PFSK-1 (cell line): ENCODE results near the gene HS1BP3.

Experiments
- FOXP2 ChIP-seq: optimal IDR thresholded peaks from 2 replicates; pipeline ENCODE3; 2011; ENCODE audit warnings: borderline replicate concordance, control low read depth, inconsistent platforms; ENCODE audit not compliant: insufficient read depth; ENCODE audit errors: extremely low read length, extremely low read depth
- POLR2AphosphoS5 ChIP-seq: IDR thresholded peaks from 2 replicates; pipeline ENCODE4 v1.6.1; 2012; ENCODE audit warnings: low read depth, mild to moderate bottlenecking, control low read depth, low read length, moderate library complexity
- REST ChIP-seq, 2 experiments: IDR thresholded peaks; 2 replicates each; pipeline versions ENCODE4 v1.6.1 to v1.8.0; 2011 to 2012; ENCODE audit warnings: low read depth in 2 of 2, low read length in 2 of 2, control low read depth in 1 of 2, inconsistent platforms in 1 of 2, mild to moderate bottlenecking in 1 of 2, moderate library complexity in 1 of 2; ENCODE audit not compliant: insufficient read depth in 1 of 2
- SIN3A ChIP-seq: IDR thresholded peaks from 2 replicates; pipeline ENCODE4 v1.6.1; 2012; ENCODE audit warnings: mild to moderate bottlenecking, low read length, moderate library complexity, borderline replicate concordance; ENCODE audit not compliant: insufficient read depth
- TAF1 ChIP-seq: IDR thresholded peaks from 2 replicates; pipeline ENCODE4 v1.6.1; 2012; ENCODE audit warnings: low read length, control low read depth, borderline replicate concordance; ENCODE audit not compliant: insufficient read depth

The HS1BP3 gene

GRCh38 chr2:20673686-20674308 lies 22.9 kb upstream of the HS1BP3 start:
- TF ChIP-seq SIN3A (no peak), FOXP2 (no peak), TAF1 (no peak), POLR2AphosphoS5 (no peak), REST (IDR thresholded peaks at IDR 0.05; ENCODE audit: insufficient read depth in 1 of 2, low read depth in 2 of 2, low read length in 2 of 2) (no peak)

- TF ChIP-seq REST (IDR thresholded peaks at IDR 0.05; ENCODE audit: insufficient read depth in 1 of 2, low read depth in 2 of 2, low read length in 2 of 2) (no peak), SIN3A (no peak), FOXP2 (no peak)
Observed at GRCh38 chr2:20672201-20672951, 21.5 kb upstream of the HS1BP3 start.

GRCh38 chr2:20671736-20672080 lies 20.8 kb upstream of the HS1BP3 start:
- no peak for TF ChIP-seq SIN3A
- TF ChIP-seq POLR2AphosphoS5, result no peak
- no peak for TF ChIP-seq FOXP2
- no peak for TF ChIP-seq REST (IDR thresholded peaks at IDR 0.05; ENCODE audit: insufficient read depth in 1 of 2, low read depth in 2 of 2, low read length in 2 of 2)
- no peak for TF ChIP-seq TAF1

GRCh38 chr2:20671036-20671735 lies 20.3 kb upstream of the HS1BP3 start:
- no peak for TF ChIP-seq REST (IDR thresholded peaks at IDR 0.05; ENCODE audit: insufficient read depth in 1 of 2, low read depth in 2 of 2, low read length in 2 of 2)
- TF ChIP-seq FOXP2, result no peak
- no peak for TF ChIP-seq TAF1
- no peak for TF ChIP-seq SIN3A
- TF ChIP-seq POLR2AphosphoS5, result no peak
